Activated naive CD8-positive, alpha-beta T cell (primary cell): Measurements from ENCODE around the gene RTCA.
"Not testable (repeated sequence)": the region's sequence is repeated elsewhere in the genome, so short reads cannot be mapped to it uniquely, and the experiment has no call there.

Source experiments
- H3K27ac Mint-ChIP-seq: one replicate; pipeline ENCODE4 v1.8.0; 2021; ENCODE audit warnings: mixed read lengths
- H3K27me3 Mint-ChIP-seq: one replicate; pipeline ENCODE4 v1.8.0; 2021; ENCODE audit warnings: mixed read lengths
- H3K36me3 Mint-ChIP-seq: one replicate; pipeline ENCODE4 v1.8.0; 2021; ENCODE audit warnings: mixed read lengths
- H3K4me1 Mint-ChIP-seq: one replicate; pipeline ENCODE4 v1.8.0; 2021; ENCODE audit warnings: low read depth, mixed read lengths
- H3K4me3 Mint-ChIP-seq: one replicate; pipeline ENCODE4 v1.8.0; 2021; ENCODE audit warnings: mild to moderate bottlenecking, mixed read lengths
- H3K9me3 Mint-ChIP-seq: one replicate; pipeline ENCODE4 v1.8.0; 2021; ENCODE audit warnings: low read depth, mixed read lengths

Gene RTCA

GRCh38 chr1:100265931-100266740, at the start of gene RTCA:
TSS of gene RTCA (plus strand) at chr1:100266216. CDS start at chr1:100266376, 160 bp downstream.
- Mint-ChIP-seq H3K36me3 (peaks cover 23% of the 10 kb centered on the region), H3K4me1 (peaks cover 45% of the 10 kb centered on the region), H3K27ac (peak within 1 kb of the TSS; percentile 98), H3K4me3 (peak within 1 kb of the TSS; percentile 100), H3K27me3 (no peaks in the 10 kb centered on the region), H3K9me3 (peaks cover 3% of the 10 kb centered on the region)

DNA sequence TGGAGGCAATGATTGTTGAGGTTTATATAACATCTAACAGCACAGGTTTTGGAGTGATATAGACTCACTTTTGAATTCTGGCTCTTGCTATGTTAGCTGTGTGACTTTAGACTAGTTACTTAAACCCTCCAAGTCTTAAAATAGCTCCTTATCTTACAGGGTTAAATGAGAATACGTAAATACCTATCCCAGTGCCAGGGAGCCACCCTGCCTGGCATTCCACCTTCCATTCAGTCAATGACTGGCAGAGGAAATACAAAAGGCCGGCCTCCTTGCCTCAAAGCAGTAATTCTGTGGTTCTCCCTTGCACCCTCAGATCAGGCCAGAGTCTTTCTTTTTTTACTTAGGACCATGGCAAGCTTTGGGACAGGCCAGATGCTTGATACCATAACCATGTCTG, 48.2 kb upstream of the RTCA start:
- H3K4me1 Mint-ChIP-seq: peaks cover 6% of the 10 kb centered on the region
- no peak overlapping the region for H3K4me3 Mint-ChIP-seq
- no peaks in the 10 kb centered on the region for H3K27me3 Mint-ChIP-seq
- H3K27ac Mint-ChIP-seq: no peak overlapping the region
- H3K36me3 Mint-ChIP-seq: peaks cover 13% of the 10 kb centered on the region
- H3K9me3 Mint-ChIP-seq: no peaks in the 10 kb centered on the region

DNA sequence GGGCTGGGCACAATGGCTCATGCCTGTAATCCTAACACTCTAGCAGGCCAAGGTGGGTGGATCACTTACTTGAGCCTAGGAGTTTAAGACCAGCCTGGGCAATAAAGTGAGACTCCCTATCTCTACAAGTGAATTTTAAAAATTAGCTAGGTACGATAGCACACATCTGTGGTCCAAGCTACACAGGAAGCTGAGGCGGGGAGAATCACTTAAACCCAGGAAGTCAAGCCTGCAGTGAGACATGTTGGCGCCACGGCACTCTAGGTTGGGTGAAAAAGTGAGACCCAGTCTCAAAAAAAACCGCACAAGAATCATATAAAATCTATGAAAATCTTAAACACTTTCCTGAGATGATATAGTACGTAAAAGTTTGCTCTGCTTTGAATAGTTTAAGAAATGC, 46.6 kb upstream of the RTCA start:
- Mint-ChIP-seq H3K4me1 (peaks cover 6% of the 10 kb centered on the region), H3K9me3 (no peaks in the 10 kb centered on the region), H3K27ac (no peak overlapping the region), H3K27me3 (no peaks in the 10 kb centered on the region), H3K4me3 (no peak overlapping the region), H3K36me3 (peaks cover 13% of the 10 kb centered on the region)

GRCh38 chr1:100219883-100220282, 46.1 kb upstream of the RTCA start:
- Mint-ChIP-seq H3K4me3 (no peak overlapping the region), H3K27me3 (no peaks in the 10 kb centered on the region), H3K27ac (no peak overlapping the region), H3K36me3 (peaks cover 13% of the 10 kb centered on the region), H3K9me3 (no peaks in the 10 kb centered on the region), H3K4me1 (peaks cover 6% of the 10 kb centered on the region)

DNA sequence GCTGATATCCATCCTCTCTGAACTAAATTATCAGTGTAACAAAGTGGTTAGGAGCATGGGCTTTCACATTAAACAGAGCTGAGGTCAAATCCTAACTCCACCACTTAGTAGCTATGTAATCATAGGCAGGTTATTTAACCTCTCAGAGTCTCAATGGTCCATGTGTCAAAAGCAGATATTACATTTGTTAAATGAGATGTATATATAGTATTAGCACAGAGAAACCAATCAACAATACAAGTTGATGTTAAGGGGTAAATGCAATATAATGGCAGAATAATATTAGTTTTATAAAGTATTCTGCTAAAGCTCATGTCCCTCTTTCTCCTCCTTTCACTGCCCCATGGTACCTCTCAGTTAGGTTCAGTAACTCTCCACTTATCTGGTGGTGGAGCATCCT, 43.6 kb upstream of the RTCA start:
- Mint-ChIP-seq H3K27me3 (no peaks in the 10 kb centered on the region), H3K9me3 (no peaks in the 10 kb centered on the region), H3K4me1 (peaks cover 6% of the 10 kb centered on the region), H3K36me3 (peaks cover 11% of the 10 kb centered on the region), H3K27ac (no peak overlapping the region), H3K4me3 (no peak overlapping the region)

DNA sequence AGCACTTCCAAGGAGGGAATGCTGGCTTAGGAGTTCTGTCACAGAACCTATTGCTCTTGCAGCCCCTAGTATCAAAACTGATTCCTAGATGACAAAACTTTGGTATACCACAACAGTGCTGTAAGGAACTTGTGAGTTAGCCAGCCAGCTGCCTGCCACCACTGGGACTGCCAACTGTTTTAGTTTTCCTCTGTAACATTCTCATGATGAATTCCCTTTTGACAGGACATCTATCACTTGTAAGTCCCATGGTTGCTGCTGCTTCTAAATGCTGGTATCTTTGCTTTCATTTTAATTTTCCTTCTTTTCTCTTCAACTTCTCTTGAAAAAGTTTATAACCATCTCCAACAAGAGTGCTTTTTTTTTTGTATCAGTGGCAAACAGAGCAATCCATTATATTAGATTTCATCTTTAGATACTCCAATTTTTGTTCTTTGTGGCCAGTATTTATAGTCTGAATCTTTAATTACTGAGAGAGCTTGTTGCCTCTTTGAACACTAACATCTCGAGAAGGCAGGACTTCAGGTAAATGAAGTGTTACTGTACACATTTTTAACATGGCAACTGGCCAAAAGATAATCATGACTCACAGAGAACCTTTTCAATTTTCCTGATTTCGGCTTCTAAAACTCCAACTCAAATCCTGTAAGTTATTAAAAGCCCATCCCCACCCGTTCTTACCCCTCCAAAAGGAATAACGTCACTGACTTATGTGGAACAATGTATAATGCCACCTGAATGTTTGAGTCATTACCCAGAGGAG, 36.2 kb upstream of the RTCA start:
- H3K27ac Mint-ChIP-seq: no peak overlapping the region
- H3K4me3 Mint-ChIP-seq: no peak overlapping the region
- no peaks in the 10 kb centered on the region for H3K27me3 Mint-ChIP-seq
- peaks cover 17% of the 10 kb centered on the region for H3K36me3 Mint-ChIP-seq
- H3K9me3 Mint-ChIP-seq: no peaks in the 10 kb centered on the region
- H3K4me1 Mint-ChIP-seq: peaks cover 3% of the 10 kb centered on the region

- Mint-ChIP-seq H3K9me3 (no peaks in the 10 kb centered on the region), H3K27ac (no peak overlapping the region), H3K4me1 (peaks cover 3% of the 10 kb centered on the region), H3K27me3 (no peaks in the 10 kb centered on the region), H3K4me3 (no peak overlapping the region), H3K36me3 (peaks cover 17% of the 10 kb centered on the region)
These were observed 35.3 kb upstream of the RTCA start for GRCh38 chr1:100230765-100231164.

GRCh38 chr1:100231721-100232120, 34.3 kb upstream of the RTCA start:
- Mint-ChIP-seq H3K36me3 (peaks cover 17% of the 10 kb centered on the region), H3K27me3 (no peaks in the 10 kb centered on the region), H3K4me3 (no peak overlapping the region), H3K4me1 (peaks cover 4% of the 10 kb centered on the region), H3K9me3 (no peaks in the 10 kb centered on the region), H3K27ac (peak overlapping the region; percentile 7)

DNA sequence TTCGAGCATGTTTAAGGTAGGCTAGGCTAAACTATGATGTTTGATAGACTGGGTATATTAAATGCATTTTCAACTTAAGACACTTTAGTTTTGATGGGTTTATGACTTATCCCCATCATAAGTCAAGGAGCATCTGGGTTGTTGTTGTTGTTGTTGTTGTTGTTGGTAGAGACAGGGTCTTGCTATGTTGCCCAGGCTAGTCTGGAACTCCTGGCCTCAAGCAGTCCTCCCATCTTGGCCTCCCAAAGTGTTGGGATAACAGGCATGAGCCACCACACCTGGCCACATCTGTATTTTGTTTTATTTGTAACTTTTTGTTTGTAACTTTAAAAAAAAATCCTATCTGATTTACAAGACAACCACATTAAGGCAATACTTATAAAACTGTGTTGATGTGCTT, 33.9 kb upstream of the RTCA start:
- Mint-ChIP-seq H3K36me3 (peaks cover 17% of the 10 kb centered on the region), H3K27ac (no peak overlapping the region), H3K4me3 (no peak overlapping the region), H3K27me3 (no peaks in the 10 kb centered on the region), H3K9me3 (no peaks in the 10 kb centered on the region), H3K4me1 (peaks cover 5% of the 10 kb centered on the region)

- not testable (repeated sequence) for H3K27me3 Mint-ChIP-seq, H3K27ac Mint-ChIP-seq, H3K4me3 Mint-ChIP-seq, H3K9me3 Mint-ChIP-seq, H3K4me1 Mint-ChIP-seq
- peaks cover 15% of the 10 kb centered on the region for H3K36me3 Mint-ChIP-seq
These were observed 32.5 kb upstream of the RTCA start for GRCh38 chr1:100233566-100233965.

GRCh38 chr1:100234432-100234831, 31.6 kb upstream of the RTCA start:
- peaks cover 18% of the 10 kb centered on the region for H3K36me3 Mint-ChIP-seq

GRCh38 chr1:100237091-100237490, 28.9 kb upstream of the RTCA start:
- H3K36me3 Mint-ChIP-seq: peaks cover 14% of the 10 kb centered on the region
- H3K9me3 Mint-ChIP-seq: no peaks in the 10 kb centered on the region
- H3K27ac Mint-ChIP-seq: no peak overlapping the region

More at GRCh38 chr1:100234432-100234831, 31.6 kb upstream of the RTCA start:
- no peaks in the 10 kb centered on the region for H3K27me3 Mint-ChIP-seq
- peaks cover 9% of the 10 kb centered on the region for H3K4me1 Mint-ChIP-seq
- H3K27ac Mint-ChIP-seq: no peak overlapping the region
- H3K9me3 Mint-ChIP-seq: no peaks in the 10 kb centered on the region
- no peak overlapping the region for H3K4me3 Mint-ChIP-seq

DNA sequence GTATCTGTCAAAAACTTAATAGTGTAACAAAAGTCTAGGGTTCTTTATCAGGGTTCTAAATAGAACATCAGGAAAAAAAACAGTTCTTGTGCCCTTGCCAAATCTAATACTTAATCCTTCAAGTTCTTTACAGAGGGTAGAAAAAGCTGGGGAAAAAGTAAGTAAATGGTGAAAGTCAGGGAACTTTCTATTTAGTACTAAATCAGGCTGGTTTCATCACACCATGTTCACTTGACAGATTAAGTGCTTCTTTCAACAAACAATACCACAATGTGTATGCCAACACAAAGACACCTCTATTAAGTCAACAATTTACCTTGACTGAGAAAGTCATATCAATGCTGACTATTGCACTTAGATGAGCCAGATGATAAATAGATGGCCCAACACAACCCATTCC, 26.1 kb upstream of the RTCA start:
- Mint-ChIP-seq H3K27ac (no peak overlapping the region), H3K27me3 (no peaks in the 10 kb centered on the region), H3K4me1 (peaks cover 21% of the 10 kb centered on the region), H3K4me3 (no peak overlapping the region), H3K9me3 (no peaks in the 10 kb centered on the region), H3K36me3 (peaks cover 3% of the 10 kb centered on the region)

More at GRCh38 chr1:100237091-100237490, 28.9 kb upstream of the RTCA start:
- peaks cover 9% of the 10 kb centered on the region for H3K4me1 Mint-ChIP-seq
- no peak overlapping the region for H3K4me3 Mint-ChIP-seq
- H3K27me3 Mint-ChIP-seq: no peaks in the 10 kb centered on the region

DNA sequence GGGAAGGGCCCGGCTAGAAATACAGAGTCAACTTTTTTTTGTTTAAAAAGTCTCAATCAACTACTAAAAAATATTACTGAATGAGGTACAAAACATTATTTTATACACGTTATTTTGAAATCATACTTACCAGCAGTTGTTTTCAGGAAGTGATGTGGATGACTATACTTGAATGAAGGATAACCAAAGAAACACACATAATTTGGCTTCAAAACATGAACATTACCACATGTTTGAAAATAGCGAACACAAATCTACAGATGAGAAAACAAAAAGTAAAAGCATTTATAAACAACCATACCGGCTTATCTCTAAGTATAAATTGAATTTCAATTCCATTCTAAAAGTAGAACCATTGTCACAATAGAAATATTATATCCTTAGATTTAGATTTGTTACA, 25.4 kb upstream of the RTCA start:
- H3K4me1 Mint-ChIP-seq: peaks cover 25% of the 10 kb centered on the region
- peaks cover 3% of the 10 kb centered on the region for H3K36me3 Mint-ChIP-seq
- no peak overlapping the region for H3K4me3 Mint-ChIP-seq
- H3K9me3 Mint-ChIP-seq: no peaks in the 10 kb centered on the region
- no peak overlapping the region for H3K27ac Mint-ChIP-seq
- no peaks in the 10 kb centered on the region for H3K27me3 Mint-ChIP-seq

- H3K4me3 Mint-ChIP-seq: peak overlapping the region; percentile 0
- peaks cover 31% of the 10 kb centered on the region for H3K4me1 Mint-ChIP-seq
- no peaks in the 10 kb centered on the region for H3K27me3 Mint-ChIP-seq
- no peaks in the 10 kb centered on the region for H3K36me3 Mint-ChIP-seq
- H3K27ac Mint-ChIP-seq: no peak overlapping the region
- H3K9me3 Mint-ChIP-seq: no peaks in the 10 kb centered on the region
These were observed 19.3 kb upstream of the RTCA start for GRCh38 chr1:100246738-100247137.
